SIG-M5 (cell line): ENCODE data around the gene PARP1.
"Not testable (repeated sequence)": the region's sequence is repeated elsewhere in the genome, so short reads cannot be mapped to it uniquely, and the experiment has no call there.

Experiments used
- DNase-seq: peaks from one replicate; lab custom pipeline; 2025; lab: John Stamatoyannopoulos, UW

Gene PARP1

GRCh38 chr1:226407497-226408284, at the start of gene PARP1:
TSS of gene PARP1 (minus strand) at chr1:226408093. CDS start at chr1:226407929, 164 bp downstream.
- DNase-seq = peak; percentile 93

- no peak for DNase-seq
Measured at GRCh38 chr1:226457307-226457712, 49.4 kb upstream of the PARP1 start.

GRCh38 chr1:226455843-226456242, 48.0 kb upstream of the PARP1 start:
- no peak for DNase-seq

- DNase-seq = no peak
Measured at GRCh38 chr1:226454349-226454748, 46.5 kb upstream of the PARP1 start.

- DNase-seq = no peak
Measured at GRCh38 chr1:226453015-226453704, 45.3 kb upstream of the PARP1 start.

- DNase-seq = no peak
Measured at GRCh38 chr1:226450688-226451087, 42.8 kb upstream of the PARP1 start.

- no peak for DNase-seq
Measured at GRCh38 chr1:226449823-226450222, 41.9 kb upstream of the PARP1 start.

GRCh38 chr1:226447932-226448665, 40.2 kb upstream of the PARP1 start:
- DNase-seq = no peak

- no peak for DNase-seq
Measured at GRCh38 chr1:226446094-226446493, 38.2 kb upstream of the PARP1 start.

GRCh38 chr1:226444901-226445300, 37.0 kb upstream of the PARP1 start:
- DNase-seq = no peak

- DNase-seq = no peak
Measured at GRCh38 chr1:226443439-226443838, 35.5 kb upstream of the PARP1 start.

- DNase-seq = no peak
Measured at GRCh38 chr1:226443033-226443432, 35.1 kb upstream of the PARP1 start.

GRCh38 chr1:226441629-226442028, 33.7 kb upstream of the PARP1 start:
- DNase-seq = no peak

- DNase-seq = no peak
Measured at GRCh38 chr1:226440512-226440911, 32.6 kb upstream of the PARP1 start.

GRCh38 chr1:226438007-226438406, 30.1 kb upstream of the PARP1 start:
- no peak for DNase-seq

- DNase-seq = no peak
Measured at GRCh38 chr1:226436855-226437491, 29.1 kb upstream of the PARP1 start.

- DNase-seq = no peak
Measured at GRCh38 chr1:226436472-226436854, 28.6 kb upstream of the PARP1 start.

GRCh38 chr1:226433341-226433720, 25.4 kb upstream of the PARP1 start:
- DNase-seq = no peak

- no peak for DNase-seq
Measured at GRCh38 chr1:226432586-226433340, 24.9 kb upstream of the PARP1 start.

GRCh38 chr1:226431898-226432297, 24.0 kb upstream of the PARP1 start:
- DNase-seq = not testable (repeated sequence)

- DNase-seq = no peak
Measured at GRCh38 chr1:226429858-226430715, 22.2 kb upstream of the PARP1 start.
